ENCODE results near the gene IFT122. TPM values are rescaled to one million over a fixed set of nuclear protein-coding genes. Genes with fewer than 3 reads are reported as not detected.
"Not testable (repeated sequence)": the region's sequence is repeated elsewhere in the genome, so short reads cannot be mapped to it uniquely, and the experiment has no call there.

IFT122 gene
- total RNA-seq, 1 donor from 2014 or later: 20.6 TPM

- Mint-ChIP-seq H3K27ac (ENCODE audit: unreplicated experiment) (no peak overlapping the region), H3K4me1 (ENCODE audit: low read depth, unreplicated experiment) (peaks cover 8% of the 10 kb centered on the region), H3K27me3 (ENCODE audit: unreplicated experiment) (no peaks in the 10 kb centered on the region), H3K36me3 (ENCODE audit: unreplicated experiment) (no peaks in the 10 kb centered on the region), H3K4me3 (ENCODE audit: unreplicated experiment) (no peak overlapping the region), H3K9me3 (ENCODE audit: unreplicated experiment) (peaks cover 2% of the 10 kb centered on the region)
- TF ChIP-seq CTCF (IDR thresholded peaks at IDR 0.05; ENCODE audit: partially characterized antibody, unreplicated experiment): no peak
- no peak for DNase-seq
Measured at GRCh38 chr3:129475863-129476262, 35.8 kb downstream of the IFT122 start.

- no peak for DNase-seq
- Mint-ChIP-seq H3K9me3 (ENCODE audit: unreplicated experiment) (peaks cover 2% of the 10 kb centered on the region), H3K4me3 (ENCODE audit: unreplicated experiment) (no peak overlapping the region), H3K27ac (ENCODE audit: unreplicated experiment) (no peak overlapping the region), H3K4me1 (ENCODE audit: low read depth, unreplicated experiment) (peaks cover 13% of the 10 kb centered on the region), H3K27me3 (ENCODE audit: unreplicated experiment) (no peaks in the 10 kb centered on the region), H3K36me3 (ENCODE audit: unreplicated experiment) (no peaks in the 10 kb centered on the region)
- TF ChIP-seq CTCF (IDR thresholded peaks at IDR 0.05; ENCODE audit: partially characterized antibody, unreplicated experiment): no peak
Measured at GRCh38 chr3:129476586-129476985, 36.6 kb downstream of the IFT122 start.

GRCh38 chr3:129481225-129481765 is 41.3 kb downstream of the IFT122 start:
- not testable (repeated sequence) for H3K36me3 Mint-ChIP-seq (ENCODE audit: unreplicated experiment); H3K27me3 Mint-ChIP-seq (ENCODE audit: unreplicated experiment); H3K4me3 Mint-ChIP-seq (ENCODE audit: unreplicated experiment); H3K9me3 Mint-ChIP-seq (ENCODE audit: unreplicated experiment); H3K27ac Mint-ChIP-seq (ENCODE audit: unreplicated experiment)
- DNase-seq: peak; percentile 41
- H3K4me1 Mint-ChIP-seq (ENCODE audit: low read depth, unreplicated experiment): peaks cover 30% of the 10 kb centered on the region

- H3K4me3 Mint-ChIP-seq (ENCODE audit: unreplicated experiment): no peak overlapping the region
Measured at GRCh38 chr3:129481766-129482332, 41.8 kb downstream of the IFT122 start.

GRCh38 chr3:129482721-129483120 is 42.7 kb downstream of the IFT122 start:
- peaks cover 8% of the 10 kb centered on the region for H3K27me3 Mint-ChIP-seq (ENCODE audit: unreplicated experiment)
- H3K9me3 Mint-ChIP-seq (ENCODE audit: unreplicated experiment): peaks cover 2% of the 10 kb centered on the region
- no peaks in the 10 kb centered on the region for H3K36me3 Mint-ChIP-seq (ENCODE audit: unreplicated experiment)
- H3K4me3 Mint-ChIP-seq (ENCODE audit: unreplicated experiment): no peak overlapping the region
- TF ChIP-seq CTCF (IDR thresholded peaks at IDR 0.05; ENCODE audit: partially characterized antibody, unreplicated experiment): peak; percentile 24
- no peak overlapping the region for H3K27ac Mint-ChIP-seq (ENCODE audit: unreplicated experiment)
- no peak for DNase-seq
- peaks cover 30% of the 10 kb centered on the region for H3K4me1 Mint-ChIP-seq (ENCODE audit: low read depth, unreplicated experiment)

More at GRCh38 chr3:129481766-129482332, 41.8 kb downstream of the IFT122 start:
- no peak for TF ChIP-seq CTCF (IDR thresholded peaks at IDR 0.05; ENCODE audit: partially characterized antibody, unreplicated experiment)
- Mint-ChIP-seq H3K9me3 (ENCODE audit: unreplicated experiment) (peaks cover 2% of the 10 kb centered on the region), H3K36me3 (ENCODE audit: unreplicated experiment) (no peaks in the 10 kb centered on the region), H3K27ac (ENCODE audit: unreplicated experiment) (no peak overlapping the region), H3K4me1 (ENCODE audit: low read depth, unreplicated experiment) (peaks cover 30% of the 10 kb centered on the region), H3K27me3 (ENCODE audit: unreplicated experiment) (peaks cover 8% of the 10 kb centered on the region)
- DNase-seq: no peak

Measured in glutamatergic neuron (in vitro differentiated cells).